Activated naive CD4-positive, alpha-beta T cell treated with anti-CD3 and anti-CD28 coated beads, Interleukin-2, amount 10 ng/mL, durations not matched to agents 5 hours and 36 hours (primary cell): Measurements from ENCODE around the gene SCPEP1. TPM values are rescaled to one million over a fixed set of nuclear protein-coding genes. Genes with fewer than 3 reads are reported as not detected.

ENCODE experiments used
- total RNA-seq, 2 experiments: library from RNA; stranded (reverse); gene quantifications; one replicate each; pipeline ENCODE4 v1.2.3, GENCODE V29; 2021

SCPEP1 gene, protein sequence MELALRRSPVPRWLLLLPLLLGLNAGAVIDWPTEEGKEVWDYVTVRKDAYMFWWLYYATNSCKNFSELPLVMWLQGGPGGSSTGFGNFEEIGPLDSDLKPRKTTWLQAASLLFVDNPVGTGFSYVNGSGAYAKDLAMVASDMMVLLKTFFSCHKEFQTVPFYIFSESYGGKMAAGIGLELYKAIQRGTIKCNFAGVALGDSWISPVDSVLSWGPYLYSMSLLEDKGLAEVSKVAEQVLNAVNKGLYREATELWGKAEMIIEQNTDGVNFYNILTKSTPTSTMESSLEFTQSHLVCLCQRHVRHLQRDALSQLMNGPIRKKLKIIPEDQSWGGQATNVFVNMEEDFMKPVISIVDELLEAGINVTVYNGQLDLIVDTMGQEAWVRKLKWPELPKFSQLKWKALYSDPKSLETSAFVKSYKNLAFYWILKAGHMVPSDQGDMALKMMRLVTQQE
- total RNA-seq, result 10 to 100 TPM; 10.4 to 11.3 TPM

DNA sequence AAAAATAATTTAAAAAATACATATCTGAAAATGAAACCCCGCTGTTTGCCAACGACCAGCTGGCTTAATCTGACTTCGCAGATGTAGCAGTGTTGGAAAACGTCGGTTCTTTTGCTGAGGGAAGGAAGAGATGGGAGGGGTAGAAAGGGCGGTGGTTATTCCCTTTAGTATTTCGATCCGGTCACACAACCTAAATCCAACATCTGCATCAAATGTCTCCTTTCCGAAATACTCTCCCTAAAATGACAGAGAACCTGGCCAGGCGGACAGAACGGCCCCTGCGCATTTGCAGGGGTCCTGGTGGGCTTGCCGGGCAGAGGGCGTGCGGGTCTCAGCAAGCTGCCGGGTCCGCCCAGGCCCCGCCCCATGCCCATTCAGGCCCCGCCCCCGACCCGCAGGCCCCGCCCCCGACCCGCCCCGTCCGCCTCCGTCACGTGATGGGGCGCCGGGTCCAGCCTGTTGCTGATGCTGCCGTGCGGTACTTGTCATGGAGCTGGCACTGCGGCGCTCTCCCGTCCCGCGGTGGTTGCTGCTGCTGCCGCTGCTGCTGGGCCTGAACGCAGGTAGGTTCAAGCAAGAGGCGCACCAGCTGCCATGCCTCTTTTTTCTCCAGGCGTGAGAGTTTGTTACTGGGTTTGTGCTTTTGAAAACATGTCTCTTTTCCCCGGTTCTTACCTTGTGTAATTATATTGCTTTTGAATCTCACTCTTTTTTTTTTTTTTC, at the start of gene SCPEP1:
TSS of gene SCPEP1 (plus strand) at position 459 of the 723 bp plus-strand sequence. CDS start at position 488, 29 bp downstream.

DNA sequence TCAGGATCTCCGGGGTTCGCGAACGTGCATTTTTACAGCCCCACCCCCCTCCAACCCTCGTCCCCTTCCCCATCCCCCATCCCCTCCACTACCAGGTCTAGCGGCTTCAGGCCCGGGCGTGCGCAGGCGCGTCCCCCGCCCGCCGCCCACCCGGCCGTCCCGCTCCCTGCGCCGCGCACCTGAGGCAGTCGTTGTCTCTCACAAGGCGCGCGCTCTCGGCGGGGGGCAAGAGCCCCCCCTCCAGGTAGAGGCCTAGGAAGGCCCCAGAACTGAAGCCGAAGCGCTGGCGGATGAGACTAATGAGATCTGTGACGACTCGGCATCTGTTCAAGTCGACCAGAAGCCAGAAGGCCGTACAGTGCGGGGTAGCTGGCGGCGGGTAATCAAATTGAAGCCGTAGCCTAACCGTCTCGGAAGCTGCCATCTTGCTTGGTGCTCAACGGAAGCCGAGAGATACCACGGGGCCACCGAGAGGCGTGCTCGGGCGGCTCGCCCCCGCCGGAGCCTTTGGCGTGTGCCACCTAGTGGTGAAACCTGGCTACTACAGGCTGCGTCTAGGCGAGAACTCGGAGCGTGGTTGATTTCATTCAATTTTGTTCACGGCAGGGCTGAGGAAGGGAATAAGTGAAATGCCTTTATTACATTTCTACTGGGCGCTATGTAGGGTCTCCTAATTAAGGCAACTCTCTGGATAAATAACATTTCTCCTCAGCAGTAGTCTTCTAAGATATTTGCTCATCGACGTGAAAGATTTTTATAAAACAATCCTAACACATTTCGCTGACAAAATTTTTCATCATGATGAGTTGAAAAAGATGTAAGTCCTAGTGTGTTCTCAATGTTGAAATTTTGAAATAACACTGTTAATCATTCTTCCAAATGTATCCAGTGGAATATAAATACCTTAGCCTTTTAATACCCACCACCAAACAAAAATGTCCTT, 17.1 kb upstream of the SCPEP1 start, which contains the start of gene COIL:
TSS of gene COIL (minus strand) at position 455 of the 943 bp plus-strand sequence. CDS start at position 424, 31 bp downstream.

Other genes with a start within 250 kb of the SCPEP1 start
- 1 to 10 TPM; 3.1 to 3.6 TPM for gene C17orf67, start 144.2 kb upstream of the SCPEP1 start, total RNA-seq
- 10 to 100 TPM; 29.8 to 31.8 TPM for gene DGKE, start 144.0 kb upstream of the SCPEP1 start, total RNA-seq
- 10 to 100 TPM; 77.1 to 77.7 TPM for gene TRIM25, start 64.1 kb upstream of the SCPEP1 start, total RNA-seq
- 10 to 100 TPM; 16.3 to 17.8 TPM for gene COIL, start 17.1 kb upstream of the SCPEP1 start, total RNA-seq
- 10 to 100 TPM; 29.9 to 34.8 TPM for gene AKAP1, start 107.1 kb downstream of the SCPEP1 start, total RNA-seq